ENCODE results near the gene CHPT1.
"Not testable (repeated sequence)": the region's sequence is repeated elsewhere in the genome, so short reads cannot be mapped to it uniquely, and the experiment has no call there.

The CHPT1 gene

DNA sequence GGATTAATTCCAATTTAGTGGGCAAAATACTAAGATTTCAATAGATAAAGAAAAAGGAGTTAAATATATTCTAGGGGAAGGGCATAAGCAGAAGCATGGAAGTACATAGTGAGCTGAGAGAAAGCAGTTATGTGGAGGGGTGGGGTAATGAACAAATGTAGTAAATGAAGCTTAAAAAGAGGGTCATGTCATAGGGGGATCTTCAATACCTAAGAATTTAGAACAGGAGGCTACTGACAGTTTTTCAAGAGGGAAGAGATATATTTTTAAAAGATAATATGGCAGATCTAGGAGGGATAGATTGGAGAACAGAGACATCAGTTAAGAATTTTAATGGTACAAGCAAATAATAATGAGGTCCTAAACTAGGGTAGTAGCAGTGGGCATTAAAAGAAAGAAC is 32.4 kb downstream of the CHPT1 start:
- no peak for DNase-seq

DNA sequence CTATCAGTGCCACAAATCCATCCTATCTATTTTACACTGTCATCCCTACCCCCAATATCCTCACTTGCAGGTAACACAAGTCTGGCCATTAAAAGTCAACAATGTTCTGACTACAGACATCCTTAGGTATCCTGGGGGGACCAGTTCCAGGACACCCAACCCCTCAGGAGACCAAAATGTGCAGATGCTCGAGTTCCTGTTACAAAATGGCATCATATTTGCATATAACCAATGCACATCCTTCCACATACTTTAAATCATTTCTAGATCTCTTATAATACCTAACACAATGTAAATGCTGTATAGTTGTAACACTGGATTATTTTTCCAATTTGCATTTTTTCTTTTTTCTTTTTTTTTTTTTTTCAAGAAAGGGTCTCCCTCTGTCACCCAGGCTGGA is 34.9 kb downstream of the CHPT1 start:
- no peak for DNase-seq

DNA sequence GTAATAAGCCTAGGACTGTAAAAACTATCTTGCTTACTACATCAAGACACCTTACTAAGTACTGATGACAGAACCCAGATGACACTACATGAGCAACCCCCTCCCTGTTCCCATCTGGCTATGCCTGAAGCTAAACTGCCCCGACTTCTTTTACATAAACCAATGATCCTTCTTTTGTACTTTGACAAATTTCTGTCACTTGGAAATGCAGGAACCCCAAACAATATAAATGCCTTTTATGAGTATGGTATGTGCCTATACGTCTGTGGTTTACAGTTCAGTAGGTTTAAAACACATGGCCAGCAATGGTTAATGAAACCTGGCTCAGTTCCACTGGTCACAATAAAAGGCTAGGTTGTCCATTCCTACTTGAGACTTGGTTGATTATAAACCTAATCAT is 35.7 kb downstream of the CHPT1 start:
- no peak for DNase-seq

DNA sequence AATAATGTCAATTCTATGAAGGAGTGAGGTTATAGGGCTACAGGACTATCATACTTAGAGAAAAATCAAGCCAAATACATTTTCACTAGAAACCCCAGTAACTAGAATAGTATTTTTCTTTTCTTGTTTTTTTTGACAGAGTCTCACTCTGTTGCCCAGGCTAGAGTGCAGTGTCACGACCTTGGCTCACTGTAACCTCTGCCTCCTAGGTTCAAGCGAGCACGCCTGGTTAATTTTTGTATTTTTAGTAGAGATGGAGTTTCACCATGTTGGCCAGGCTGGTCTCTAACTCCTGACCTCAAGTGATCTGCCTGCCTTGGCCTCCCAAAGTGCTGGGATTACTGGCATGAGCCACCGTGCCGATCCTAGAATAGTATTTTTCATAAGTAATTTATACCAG is 37.0 kb downstream of the CHPT1 start:
- not testable (repeated sequence) for DNase-seq

DNA sequence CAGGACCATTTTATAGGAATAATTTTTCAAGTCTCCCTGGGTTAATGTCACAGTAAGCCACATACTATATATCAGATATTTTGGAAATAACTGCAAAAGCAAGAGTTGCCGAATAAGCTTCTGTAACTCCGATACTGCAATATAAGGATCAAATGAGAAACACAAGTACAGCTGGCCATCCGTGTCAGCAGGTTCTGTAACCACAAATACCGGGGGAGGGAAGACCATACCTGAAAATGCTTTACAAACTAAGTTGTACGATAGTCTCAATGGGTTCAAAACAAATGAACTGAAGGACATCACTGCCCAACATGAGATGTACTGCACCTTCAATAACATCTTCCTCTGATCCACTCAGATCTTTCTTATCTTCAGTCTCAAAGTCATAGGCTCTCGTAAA is 40.0 kb downstream of the CHPT1 start:
- no peak for DNase-seq

DNA sequence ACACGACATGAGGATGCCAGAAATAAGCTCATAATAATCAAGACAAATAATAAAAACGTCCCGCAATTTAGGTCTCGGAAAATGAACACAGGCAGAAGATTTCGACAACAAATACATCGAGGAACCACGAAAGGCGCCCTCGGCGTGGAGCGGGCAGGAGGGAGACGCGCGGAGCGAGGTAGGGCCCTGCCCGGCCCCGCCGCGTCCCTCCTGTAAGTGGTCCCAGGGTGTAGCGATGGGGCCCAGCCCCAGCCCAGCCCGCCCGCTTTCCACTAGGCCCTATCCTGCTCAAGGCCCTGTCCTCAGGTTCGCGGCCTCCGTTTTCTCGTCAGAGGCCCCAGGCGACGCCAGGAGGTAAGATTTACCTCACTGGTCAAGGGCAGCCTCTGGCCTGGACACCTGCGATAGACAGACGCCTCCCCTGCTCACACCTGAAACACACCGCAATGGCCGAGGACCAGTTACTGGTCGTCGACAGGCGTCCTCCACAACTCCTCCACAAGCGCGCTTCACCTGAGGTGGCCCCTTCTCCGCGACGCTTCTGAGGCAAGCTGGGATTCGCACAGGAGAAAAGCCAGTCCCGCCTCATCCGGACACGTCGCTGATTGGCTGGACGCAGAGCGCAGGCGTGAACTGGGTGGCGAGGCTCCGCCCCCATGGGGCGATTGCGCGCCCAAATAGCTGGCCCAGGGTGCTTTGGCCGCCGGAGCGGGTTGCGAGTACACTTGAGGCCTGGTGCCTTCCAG is 41.7 kb downstream of the CHPT1 start, which contains the start of gene SYCP3:
TSS of gene SYCP3 (minus strand) at position 543 of the 746 bp plus-strand sequence. CDS start 1,527 bp downstream, outside the sequence.
- no peak for DNase-seq

DNA sequence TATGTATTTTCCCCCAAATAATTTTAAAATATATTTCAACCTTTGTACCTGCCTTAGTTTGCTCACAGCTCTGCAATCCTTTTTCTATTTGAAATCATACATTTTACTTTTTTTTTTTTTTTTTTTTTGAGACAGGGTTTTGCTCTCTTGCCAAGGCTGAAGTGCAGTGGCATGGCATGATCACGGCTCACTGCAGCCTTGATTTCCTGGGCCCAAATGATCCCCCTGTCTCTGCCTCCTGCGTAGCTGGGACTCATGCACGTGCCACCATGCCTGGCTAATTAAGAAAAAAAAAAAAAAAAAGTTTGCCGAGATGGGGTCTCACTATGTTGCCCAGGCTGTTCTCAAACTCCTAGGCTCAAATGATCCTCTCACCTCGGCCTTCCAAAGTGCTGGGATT is 43.1 kb downstream of the CHPT1 start:
- no peak for DNase-seq

DNA sequence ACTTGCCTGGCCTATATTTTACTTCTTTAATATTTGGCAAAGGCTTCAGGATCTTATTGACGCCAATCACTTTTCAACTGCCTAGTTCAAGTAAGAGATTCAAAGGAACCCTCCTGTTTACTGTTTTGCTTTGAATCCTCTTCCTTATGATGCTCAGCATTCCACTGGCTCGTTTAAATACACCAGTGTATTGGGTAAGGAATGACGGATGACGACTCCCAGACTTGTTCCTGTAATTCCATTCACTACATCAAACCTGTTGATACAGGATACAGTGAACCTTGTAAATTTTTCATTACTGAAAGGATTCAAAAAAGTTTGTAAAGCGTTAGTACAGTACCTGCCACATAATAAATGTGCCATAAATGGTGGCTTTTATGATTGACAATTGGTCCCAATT is 43.5 kb downstream of the CHPT1 start:
- DNase-seq, result no peak

DNA sequence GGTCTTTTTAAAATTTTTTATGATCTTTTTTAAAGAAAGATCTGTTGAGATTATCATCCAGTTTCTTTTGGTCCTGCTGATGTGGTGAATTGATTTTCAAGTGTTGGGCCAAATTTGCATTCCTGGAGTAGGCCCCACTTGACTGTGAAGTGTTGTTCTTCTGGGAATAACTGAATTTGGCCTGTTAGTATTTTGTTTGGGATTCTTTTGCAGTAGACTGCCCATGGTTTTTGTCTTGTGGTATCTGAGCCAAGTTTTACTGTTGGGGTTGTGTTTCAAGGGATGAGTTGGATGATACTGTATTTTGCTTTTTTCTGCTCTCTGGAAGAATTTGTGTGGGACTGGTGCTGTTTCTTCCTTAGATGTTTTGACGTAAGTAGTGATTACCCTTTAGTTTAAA is 45.8 kb downstream of the CHPT1 start:
- no peak for DNase-seq

DNA sequence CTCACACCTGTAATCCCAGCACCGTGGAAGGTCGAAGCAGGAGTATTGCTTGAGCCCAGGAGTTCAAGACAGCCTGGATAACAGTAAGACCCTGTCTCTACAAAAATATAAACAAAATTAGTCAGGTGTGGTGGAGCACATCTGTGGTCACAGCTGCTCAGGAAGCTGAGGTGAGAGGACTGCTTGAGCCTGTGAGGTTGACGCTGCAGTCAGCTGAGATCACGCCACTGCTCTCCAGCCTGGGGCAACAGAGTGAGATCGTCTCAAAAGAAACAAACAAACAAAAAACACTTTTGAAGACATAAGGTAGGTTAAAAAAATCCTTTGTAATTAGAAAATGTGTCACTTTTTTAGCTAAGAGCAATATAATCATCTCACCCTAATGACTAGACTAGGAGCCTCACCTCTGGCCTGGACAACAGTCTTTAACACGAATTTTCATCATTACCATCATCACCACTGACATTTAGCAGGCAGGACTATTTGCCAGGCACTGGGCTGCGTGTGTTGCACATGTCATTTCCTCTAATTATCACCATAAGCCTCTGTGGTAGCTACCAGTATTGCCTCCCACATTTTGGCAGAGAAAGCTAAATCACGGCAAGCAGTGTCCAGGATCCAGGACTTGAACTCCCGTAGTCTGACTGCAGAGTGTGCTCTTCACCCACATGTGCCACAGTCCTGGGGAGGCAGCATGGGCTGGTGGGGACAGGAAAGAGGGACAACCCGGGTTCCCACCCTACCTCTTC is 46.5 kb downstream of the CHPT1 start:
- DNase-seq, result no peak

DNA sequence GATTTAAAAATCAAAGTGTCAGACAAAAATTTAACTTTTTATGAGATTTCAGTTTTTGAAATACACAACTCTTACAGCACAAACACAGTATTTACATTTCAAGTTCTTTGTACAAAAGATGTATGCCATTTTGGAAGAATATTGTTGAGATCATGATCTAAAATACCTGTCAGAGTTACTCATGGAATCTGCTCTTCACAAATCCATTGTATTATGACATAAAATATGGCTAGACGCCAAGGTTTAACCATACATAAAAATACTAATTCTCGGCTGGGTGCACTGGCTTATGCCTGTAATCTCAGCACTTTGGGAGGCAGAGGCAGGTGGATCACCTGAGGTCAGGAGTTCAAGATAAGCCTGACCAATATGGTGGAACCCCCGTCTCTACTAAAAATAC is 48.0 kb downstream of the CHPT1 start:
- DNase-seq, result no peak

DNA sequence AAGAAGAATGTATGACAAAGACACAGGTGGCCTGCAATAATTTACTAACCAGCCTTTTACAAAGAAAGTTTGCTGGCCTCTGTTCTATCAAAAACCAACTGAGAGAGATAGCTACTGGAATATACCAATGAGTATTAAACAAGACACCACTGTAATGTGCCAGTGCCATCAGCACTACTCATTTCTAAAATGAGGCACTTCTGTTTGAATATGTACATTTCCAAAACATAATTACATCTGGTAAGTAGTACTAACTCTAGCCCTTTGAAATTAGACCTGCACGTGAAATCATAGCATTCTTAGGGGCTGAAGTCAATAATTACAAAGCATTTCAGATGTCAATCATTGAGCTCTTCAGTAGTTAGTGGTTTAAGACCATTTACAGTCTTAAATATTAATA is 48.8 kb downstream of the CHPT1 start:
- DNase-seq, result no peak

DNA sequence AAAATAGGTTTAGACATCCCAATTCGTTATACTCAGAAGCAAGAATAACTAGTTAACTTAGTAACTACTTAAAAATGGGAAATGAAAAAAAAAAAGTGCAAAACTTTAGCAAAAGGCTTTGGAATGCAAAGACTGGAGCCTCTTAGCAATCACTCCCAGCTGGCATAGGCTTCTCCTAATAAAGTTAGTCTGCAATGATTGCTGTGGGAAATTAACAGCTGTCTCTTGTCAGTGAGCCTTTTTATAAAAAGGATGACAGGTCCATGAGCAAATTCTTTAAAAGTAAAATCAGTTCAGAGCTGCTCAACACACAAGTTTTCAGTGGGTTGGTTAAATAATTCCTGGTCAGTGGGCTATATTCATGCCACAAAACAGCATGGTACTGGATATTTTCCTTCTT is 49.2 kb downstream of the CHPT1 start:
- no peak for DNase-seq

DNA sequence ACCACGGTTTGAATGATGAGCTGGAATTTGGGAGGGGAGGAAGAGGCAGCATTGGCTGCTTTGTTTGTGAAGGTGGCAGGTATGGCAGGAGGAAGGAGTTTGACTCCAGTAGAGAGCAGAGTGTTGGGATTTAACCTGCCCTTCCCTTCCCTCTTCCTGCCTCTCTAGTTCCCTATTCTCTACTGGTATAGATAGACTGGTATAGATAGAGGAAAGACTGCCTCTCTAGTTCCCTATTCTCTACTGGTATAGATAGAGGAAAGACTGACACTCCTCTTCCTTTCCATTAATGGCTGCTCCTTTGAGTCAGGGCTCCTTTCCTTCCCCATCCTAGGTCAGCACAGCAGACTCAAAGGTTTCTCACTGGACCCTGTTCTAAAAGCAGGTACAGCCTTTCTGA is 50.3 kb downstream of the CHPT1 start:
- DNase-seq, result peak; percentile 22 to 61 (median 39)

DNA sequence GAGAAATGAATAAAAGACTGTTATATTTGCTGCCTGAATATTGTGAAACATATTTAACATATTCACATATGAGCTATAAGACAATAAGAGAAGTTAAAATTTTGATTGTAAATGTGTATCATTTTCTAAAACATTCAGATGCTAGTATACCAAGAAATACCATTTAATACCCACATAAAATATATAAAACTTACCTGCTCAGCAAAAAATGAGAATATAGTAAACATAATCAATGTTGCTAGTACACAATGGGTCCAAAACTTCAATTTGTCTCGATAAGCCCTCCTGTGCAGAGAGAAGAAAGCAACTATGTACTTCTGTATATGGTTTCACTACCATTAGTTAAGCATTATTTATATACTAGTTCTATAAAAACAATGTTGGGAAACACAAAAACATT is 51.5 kb downstream of the CHPT1 start:
- no peak for DNase-seq

DNA sequence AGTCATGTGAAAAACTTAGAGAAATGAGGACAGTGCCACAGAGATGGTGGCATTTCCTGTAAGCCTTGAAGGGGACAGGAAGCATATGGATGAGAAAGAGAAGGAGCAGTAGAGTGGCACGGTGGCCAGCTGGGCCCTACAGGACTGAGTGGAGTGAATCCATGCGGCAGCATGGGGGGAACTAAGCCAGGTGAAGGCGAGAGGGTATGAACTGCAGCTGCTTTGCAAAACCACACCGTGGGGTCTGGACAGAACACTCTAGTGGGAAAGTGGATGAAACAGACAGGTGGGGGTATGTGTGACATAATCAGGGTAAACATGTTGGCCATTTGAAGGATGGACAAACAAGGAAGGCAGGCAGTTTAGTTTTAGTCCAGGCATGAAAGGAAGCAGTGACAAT is 52.2 kb downstream of the CHPT1 start:
- no peak for DNase-seq

DNA sequence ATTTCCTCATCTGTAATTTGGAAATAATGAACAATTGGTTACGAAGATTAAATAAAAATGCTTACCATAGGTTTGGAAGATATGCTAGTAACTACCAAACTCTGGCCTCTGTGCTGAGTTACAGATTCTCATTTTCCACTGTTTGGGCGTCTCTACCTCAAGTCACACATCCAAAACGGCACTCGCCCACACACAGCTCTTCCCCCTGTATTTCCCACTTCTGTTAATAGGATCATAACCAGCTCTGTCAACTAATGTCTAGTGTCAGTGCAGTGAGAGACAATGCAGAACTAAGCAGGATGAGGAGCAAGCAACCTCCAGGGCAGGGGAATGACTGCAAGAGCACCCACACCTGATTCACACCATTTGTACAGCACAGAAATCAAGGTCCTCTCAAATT is 52.7 kb downstream of the CHPT1 start:
- DNase-seq, result peak in 1 of 3 donors; percentile 9

DNA sequence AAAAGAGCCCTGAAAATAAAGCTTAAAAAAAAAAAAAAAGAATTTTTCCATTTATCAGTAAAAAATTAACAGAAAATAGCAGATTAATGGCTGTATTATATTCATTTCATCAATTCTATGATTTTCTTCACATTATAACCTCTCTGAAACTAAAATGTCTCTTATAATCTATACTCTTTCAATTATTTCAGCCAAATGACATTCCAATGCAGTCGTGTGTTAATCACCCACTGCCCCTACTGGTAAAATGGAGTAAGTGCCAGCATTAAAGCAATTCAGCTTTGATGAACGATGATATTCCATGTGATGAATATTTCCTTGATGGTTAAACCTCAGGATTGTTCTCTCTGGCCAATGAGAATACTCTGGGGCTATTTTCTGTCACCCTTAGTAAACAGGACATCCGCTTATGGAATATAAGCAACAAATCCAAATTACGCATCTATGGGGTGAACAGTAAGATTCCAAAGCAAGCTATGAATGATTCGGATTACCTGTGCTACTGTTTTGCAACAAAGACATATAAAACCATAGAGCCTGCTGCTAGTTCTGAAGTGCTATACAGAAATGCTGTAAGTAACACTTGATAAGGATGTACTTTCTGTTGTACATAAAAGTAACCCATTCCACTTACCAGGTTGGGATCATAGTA is 62.1 kb downstream of the CHPT1 start:
- peak; percentile 44 to 60 (median 58) for DNase-seq

DNA sequence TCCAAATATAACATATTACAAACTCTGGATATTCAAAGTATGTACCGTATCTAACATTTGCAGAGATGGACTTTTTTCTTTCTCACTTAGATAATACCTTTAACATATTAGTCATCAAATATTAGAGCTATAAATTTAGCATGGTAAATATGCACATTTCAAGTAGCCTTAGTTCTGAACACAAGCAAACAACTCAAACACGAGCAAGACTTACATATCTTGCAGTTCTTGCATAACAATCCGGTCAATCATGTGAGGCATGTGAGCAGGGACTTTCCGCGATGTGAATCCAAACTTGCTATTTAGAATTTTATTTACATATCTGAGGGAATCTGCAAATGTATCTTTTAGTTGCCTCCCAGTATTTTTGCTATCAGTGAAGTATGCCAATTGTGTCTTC is 63.9 kb downstream of the CHPT1 start:
- peak; percentile 66 to 81 (median 77) for DNase-seq

DNA sequence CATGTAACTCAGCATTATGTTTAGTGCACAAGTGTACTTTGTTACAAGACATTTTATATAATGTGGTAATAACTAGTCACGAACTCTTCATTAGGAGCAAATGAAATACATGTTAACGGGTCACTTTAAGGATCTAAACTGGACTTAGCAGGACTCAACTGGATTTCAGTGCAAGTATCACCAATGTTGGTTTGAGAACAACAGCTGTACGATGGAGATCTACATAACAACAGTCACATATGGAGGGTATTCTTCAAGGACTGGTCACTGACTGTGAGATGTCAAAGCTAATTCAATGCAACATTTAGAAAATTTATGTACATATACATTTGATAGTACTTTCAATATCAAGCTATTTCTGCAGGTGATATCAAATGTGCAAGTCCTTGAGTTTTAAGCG is 64.3 kb downstream of the CHPT1 start:
- no peak for DNase-seq

DNA sequence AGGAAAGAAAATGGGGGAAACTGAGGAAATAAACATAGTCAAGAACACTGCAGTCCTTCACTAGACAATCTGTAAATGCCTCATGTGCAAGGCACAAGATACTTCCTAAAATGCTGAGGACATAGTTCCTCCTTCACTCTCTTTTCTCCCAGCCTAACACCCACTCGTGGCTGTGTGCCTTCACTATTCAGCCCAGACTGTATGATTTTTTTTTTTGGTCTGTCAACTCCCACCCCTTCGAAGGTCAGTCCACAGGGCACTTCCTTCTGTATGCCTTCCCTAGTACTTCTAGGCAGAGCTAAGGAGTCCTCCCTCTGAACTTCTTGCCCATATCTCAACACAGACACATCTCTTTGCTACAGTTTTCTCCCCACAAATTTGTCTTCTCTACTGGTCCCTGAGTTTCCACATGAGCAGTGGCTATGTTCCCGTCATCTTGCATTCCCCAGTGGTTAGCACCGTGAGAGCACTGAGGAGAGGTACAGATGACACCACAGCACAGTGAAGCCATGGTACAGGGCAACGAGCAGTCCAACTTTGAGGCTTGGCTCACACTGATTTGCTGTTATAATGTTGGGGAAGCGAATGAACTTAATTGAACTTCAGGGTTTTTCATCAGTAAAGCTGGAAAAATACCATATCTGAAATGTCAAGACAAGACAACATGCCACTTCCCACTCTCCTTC is 65.9 kb downstream of the CHPT1 start:
- peak; percentile 78 to 86 (median 82) for DNase-seq

DNA sequence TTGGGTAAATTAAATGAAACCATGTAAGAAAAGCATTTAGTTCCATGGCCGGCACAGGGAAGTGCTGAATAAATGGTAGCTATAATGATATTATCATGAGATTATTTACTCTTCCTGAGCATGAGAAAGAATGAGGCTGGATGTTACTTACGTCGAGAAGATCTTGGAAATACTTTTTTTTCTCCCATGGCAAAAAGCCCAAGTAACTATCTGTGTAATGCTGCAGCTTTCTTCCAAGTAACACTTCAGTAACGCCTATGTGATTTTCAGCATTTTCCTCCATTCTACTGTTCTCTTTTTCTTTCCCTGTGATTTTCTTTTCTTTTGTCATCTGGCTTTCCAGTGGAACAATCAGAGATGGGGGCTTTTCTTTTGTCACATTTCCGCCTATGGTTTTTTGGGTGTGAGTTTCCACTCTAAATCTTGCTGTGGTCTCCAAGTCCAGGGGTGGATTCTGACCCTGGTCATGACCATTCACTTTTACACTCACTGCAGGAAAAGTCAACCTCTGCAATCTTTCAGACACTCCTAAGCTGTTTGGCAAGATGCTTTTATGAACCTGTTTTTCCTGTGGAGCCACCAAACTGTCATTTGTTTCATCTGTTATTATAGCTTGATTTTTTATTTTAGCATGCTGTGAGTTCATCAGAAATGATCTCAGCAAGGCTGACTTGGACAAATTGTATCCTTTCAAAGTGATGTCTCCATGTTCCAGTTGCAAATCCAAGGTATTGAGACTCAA is 66.8 kb downstream of the CHPT1 start:
- no peak for DNase-seq

DNA sequence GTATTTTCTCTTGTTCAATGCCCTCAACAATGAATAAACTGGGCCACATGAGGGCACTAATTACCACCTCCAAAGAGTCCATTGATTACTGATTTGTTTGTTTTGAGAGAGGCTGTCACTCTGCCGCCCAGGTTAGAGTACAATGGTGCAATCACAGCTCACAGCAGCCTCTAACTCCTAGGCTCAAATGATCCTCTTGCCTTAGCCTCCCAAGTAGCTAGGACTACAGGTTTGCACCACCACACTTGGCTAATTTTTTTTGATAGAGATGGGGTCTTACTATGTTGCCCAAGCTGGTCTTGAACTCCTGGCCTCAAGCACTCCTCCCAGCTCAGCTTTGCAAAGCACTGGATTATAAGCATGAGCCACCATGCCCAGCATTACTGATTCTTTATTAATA is 70.1 kb downstream of the CHPT1 start:
- DNase-seq, result no peak
